GM18868 (cell line): Measurements from ENCODE around the gene TDRD10.

Experiments used
- ATAC-seq: cut with Tn5 transposase; IDR thresholded peaks from one replicate; pipeline ENCODE4 v1.9.1; 2021; ENCODE audit warnings: mild to moderate bottlenecking, moderate library complexity; ENCODE audit not compliant: unreplicated experiment

The TDRD10 gene

DNA sequence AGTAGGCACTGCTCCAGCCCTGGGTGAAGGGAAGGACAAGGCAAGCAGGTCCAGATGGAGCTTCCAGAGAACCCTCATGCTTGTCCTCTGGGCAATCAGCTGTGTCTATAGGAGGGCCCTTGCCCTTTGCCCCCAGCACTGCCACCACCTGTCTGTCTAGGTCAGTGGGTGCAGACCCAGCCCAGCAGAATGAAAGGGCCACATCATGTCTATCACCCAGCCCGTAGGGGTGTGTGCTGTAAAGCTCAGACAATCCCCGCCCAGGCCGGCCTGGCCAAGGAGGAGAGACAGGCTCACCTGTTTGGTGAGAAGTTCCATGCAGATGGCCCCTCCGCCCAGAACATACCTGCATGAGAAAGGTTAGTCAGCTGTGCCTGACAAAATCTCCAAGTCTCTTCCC, 49.5 kb downstream of the TDRD10 start:
- no peak for ATAC-seq

DNA sequence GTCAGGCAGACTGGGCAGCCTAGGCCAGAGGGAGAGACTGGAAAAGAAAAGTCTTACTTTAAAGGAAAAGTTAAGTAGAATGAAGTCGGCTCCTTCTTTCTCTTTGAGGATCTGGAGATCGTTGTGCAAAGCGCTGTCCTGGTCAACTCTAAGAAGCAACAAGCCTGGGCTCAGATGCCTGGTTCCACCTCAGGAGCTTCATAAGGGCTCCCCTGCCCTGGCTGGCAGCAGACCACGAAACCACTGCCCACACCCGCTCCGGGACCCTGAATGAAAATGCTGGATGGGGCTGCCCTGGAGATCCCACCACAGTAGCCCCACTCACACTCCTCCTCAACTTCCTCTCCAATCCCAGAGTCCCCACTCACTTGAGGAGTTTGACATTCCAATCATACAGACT, 50.0 kb downstream of the TDRD10 start:
- ATAC-seq = no peak

DNA sequence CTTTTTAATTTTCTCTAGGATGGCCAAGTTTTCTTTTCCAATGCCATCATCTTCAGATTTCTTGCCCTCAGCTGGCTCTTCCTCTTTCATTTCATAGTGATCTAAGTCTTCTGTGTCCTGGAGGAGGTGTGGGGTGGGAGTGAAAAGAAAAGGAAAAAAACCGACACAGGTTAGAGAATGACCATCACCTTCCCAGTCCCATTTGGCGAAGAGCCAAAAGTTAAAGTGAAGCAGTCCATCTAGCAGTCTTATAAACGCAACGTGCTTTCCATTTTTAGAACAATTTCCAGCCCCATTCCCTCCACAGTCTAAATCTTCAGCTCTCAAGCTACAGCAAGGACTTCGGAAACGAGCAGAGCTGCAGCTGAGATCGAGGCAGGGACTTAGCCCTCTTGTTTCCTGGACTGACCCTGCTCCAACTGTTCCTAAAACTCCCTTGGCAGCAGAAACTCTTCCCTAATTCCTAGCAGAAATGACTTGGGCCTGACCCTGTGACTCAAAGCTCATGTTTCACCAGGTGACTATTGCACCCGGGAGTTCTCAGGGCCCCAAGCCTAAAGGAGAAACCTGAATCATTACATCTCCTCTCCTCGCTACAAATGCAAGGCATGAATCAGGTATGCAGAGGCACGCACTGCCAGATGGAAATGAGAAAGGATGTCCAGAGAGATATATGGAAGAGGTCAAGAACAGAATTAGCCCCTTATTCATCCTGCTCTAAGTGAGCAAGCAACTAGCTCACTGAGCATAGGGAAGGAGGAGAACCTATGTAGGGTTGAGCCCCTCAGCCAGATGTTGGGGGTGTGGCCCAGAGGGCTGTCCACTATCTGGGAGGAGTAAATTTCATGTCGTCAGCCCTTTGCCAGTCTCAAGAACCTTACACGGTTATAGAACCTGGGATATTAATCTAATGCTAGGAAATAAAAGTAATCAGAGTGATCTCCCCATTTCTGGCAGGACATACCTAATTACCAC, 51.3 kb downstream of the TDRD10 start:
- ATAC-seq = no peak

GRCh38 chr1:154556422-154556821, 54.4 kb downstream of the TDRD10 start:
- no peak for ATAC-seq

GRCh38 chr1:154557248-154557938, 55.4 kb downstream of the TDRD10 start:
- no peak for ATAC-seq

GRCh38 chr1:154557939-154558719, 56.1 kb downstream of the TDRD10 start, which contains the start of gene UBE2Q1:
Gene UBE2Q1 (minus strand): TSS chr1:154558662. CDS start chr1:154558553, 109 bp downstream.
- ATAC-seq = no peak

GRCh38 chr1:154558720-154559465, 56.9 kb downstream of the TDRD10 start:
- peak; percentile 90 for ATAC-seq

GRCh38 chr1:154559466-154560044, 57.5 kb downstream of the TDRD10 start:
- ATAC-seq = no peak

DNA sequence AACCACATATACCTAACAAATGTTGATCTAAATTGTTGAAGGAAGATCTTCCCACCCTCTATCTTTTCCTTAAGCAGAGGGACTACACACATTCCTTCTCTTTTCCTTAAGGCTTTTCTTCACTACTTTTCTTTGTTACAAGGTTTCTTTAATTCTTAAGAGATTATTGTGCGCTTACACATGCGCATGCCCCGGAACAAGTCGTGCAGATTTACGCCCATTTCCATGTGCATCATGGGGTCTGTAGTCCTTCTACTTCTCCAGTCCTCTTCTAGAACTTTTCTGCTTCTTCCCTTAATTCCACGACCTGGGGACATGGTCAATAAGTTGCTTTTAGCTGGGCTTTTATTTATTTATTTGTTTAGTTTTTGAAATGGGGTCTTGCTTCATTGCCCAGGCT, 63.9 kb downstream of the TDRD10 start:
- no peak for ATAC-seq

- no peak for ATAC-seq
These were observed 65.6 kb downstream of the TDRD10 start, which contains the start of gene CHRNB2 for GRCh38 chr1:154567386-154568156. Gene CHRNB2 (plus strand): TSS chr1:154567778. CDS start chr1:154568045, 267 bp downstream.

GRCh38 chr1:154568157-154568815, 66.3 kb downstream of the TDRD10 start:
- ATAC-seq = no peak

- no peak for ATAC-seq
These were observed 69.4 kb downstream of the TDRD10 start for GRCh38 chr1:154571244-154571963.

DNA sequence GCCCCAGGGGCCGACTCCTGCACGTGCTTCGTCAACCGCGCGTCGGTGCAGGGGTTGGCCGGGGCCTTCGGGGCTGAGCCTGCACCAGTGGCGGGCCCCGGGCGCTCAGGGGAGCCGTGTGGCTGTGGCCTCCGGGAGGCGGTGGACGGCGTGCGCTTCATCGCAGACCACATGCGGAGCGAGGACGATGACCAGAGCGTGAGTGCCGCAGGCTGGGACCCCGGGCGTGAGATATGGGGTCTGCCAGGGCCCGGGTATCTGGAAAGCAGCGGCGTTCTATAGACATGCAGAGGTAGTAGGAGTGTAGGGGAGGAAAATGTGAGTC, 69.9 kb downstream of the TDRD10 start:
- ATAC-seq = no peak

- ATAC-seq = no peak
These were observed 70.6 kb downstream of the TDRD10 start for GRCh38 chr1:154572468-154573167.

- no peak for ATAC-seq
These were observed 71.1 kb downstream of the TDRD10 start for GRCh38 chr1:154573168-154573510.

GRCh38 chr1:154574716-154575115, 72.7 kb downstream of the TDRD10 start:
- ATAC-seq = no peak

GRCh38 chr1:154575147-154575927, 73.3 kb downstream of the TDRD10 start:
- no peak for ATAC-seq
